OCI-LY1 (cell line): ENCODE measurements around the gene IGSF5.

Experiments used
- CTCF ChIP-seq: fragments of 200-600 bp; sonication (generic), shearing (Covaris generic); IDR thresholded peaks from 2 replicates; pipeline ENCODE4 v1.5.1; 2017; ENCODE audit warnings: mild to moderate bottlenecking, antibody characterized with exemption, low read length, moderate library complexity, mixed read lengths
- EZH2 ChIP-seq: fragments of 200-600 bp; sonication (generic), shearing (Covaris generic); IDR thresholded peaks from 2 replicates; pipeline ENCODE4 v1.8.0; 2017; ENCODE audit warnings: borderline replicate concordance, mixed run types, mild to moderate bottlenecking, antibody characterized with exemption, low read length, moderate library complexity, mixed read lengths

GRCh38 chr21:39775816-39776215, 30.8 kb downstream of the IGSF5 start:
- no peak for TF ChIP-seq CTCF
- no peak for TF ChIP-seq EZH2
